GM12872 (cell line): Measurements from ENCODE around the gene AMOTL2.

Experiments used
- TF ChIP-seq, protein P1 (sequence below): IDR thresholded peaks from 3 replicates; pipeline ENCODE4 v1.5.1; 2011; ENCODE audit warnings: low read depth, mild to moderate bottlenecking, low read length, moderate library complexity; ENCODE audit not compliant: insufficient read depth

AMOTL2 gene

GRCh38 chr3:134308350-134308891 lies 65.8 kb downstream of the AMOTL2 start:
- TF ChIP-seq, protein P1, sequence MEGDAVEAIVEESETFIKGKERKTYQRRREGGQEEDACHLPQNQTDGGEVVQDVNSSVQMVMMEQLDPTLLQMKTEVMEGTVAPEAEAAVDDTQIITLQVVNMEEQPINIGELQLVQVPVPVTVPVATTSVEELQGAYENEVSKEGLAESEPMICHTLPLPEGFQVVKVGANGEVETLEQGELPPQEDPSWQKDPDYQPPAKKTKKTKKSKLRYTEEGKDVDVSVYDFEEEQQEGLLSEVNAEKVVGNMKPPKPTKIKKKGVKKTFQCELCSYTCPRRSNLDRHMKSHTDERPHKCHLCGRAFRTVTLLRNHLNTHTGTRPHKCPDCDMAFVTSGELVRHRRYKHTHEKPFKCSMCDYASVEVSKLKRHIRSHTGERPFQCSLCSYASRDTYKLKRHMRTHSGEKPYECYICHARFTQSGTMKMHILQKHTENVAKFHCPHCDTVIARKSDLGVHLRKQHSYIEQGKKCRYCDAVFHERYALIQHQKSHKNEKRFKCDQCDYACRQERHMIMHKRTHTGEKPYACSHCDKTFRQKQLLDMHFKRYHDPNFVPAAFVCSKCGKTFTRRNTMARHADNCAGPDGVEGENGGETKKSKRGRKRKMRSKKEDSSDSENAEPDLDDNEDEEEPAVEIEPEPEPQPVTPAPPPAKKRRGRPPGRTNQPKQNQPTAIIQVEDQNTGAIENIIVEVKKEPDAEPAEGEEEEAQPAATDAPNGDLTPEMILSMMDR = peak; percentile 100

DNA sequence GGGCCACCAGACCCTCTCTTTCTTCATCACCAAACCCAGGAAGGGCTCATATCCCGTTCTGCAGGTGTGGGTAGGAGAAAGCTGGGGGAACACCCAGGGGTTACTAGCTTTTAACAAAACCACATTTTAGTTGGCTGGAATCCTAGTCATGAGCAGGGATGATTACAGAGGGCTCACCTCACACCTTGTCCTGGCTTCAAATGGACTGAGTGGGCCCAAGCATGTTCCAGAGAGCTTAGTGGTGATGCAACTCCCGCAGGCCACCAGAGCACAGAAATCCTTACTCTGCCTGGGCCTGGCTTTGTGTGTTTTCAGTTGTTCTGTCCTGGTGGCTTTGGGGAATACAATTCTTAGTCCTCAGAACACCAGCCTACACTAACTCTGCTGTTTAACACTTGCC lies 66.8 kb downstream of the AMOTL2 start:
- TF ChIP-seq, protein P1 = no peak

DNA sequence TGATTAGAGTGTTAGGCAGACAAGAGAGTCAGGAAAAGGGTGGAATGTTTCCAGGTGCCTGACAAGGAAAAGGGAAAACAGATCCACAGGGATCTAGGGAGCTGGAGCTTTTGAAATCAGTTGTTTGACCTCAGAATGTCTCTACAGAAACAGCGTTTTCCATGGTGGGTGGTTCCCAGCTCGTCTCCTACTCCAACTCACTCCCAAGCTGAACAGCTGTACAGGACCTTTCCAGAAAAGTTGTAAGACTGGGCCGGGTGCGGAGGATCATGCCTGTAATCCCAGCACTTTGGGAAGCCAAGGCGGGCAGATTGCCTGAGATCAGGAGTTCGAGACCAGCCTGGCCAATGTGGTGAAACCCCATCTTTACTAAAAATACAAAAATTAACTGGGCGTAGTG lies 67.9 kb downstream of the AMOTL2 start:
- TF ChIP-seq, protein P1 = no peak
